Endodermal cell (in vitro differentiated cells): Measurements from ENCODE around the gene TEX261. TPM values are rescaled to one million over a fixed set of nuclear protein-coding genes. Genes with fewer than 3 reads are reported as not detected.

ENCODE experiments used
- DNase-seq: peaks from one replicate; pipeline ENCODE4 v3.0.0-alpha.2; 2017
- H3K27ac ChIP-seq: 2 replicates; pipeline ENCODE4 v1.5.1; 2013; ENCODE audit warnings: mild to moderate bottlenecking, low read depth, low read length, moderate library complexity
- H3K27me3 ChIP-seq: 2 replicates; pipeline ENCODE4 v1.6.1; 2013; ENCODE audit warnings: mild to moderate bottlenecking, low read length, moderate library complexity; ENCODE audit not compliant: insufficient read depth, control insufficient read depth, poor library complexity, severe bottlenecking
- H3K36me3 ChIP-seq: 2 replicates; pipeline ENCODE4 v1.7.0; 2013; ENCODE audit warnings: mild to moderate bottlenecking, low read length, moderate library complexity; ENCODE audit not compliant: control insufficient read depth, insufficient read depth
- H3K4me1 ChIP-seq: one replicate; pipeline ENCODE4 v1.7.0; 2013; ENCODE audit warnings: low read length; ENCODE audit not compliant: control insufficient read depth, insufficient read depth
- H3K4me3 ChIP-seq: 2 replicates; pipeline ENCODE4 v1.5.1; 2013; ENCODE audit warnings: mild to moderate bottlenecking, low read length, moderate library complexity
- H3K9ac ChIP-seq: 2 replicates; pipeline ENCODE4 v1.6.1; 2013; ENCODE audit warnings: mild to moderate bottlenecking, low read length, moderate library complexity; ENCODE audit not compliant: poor library complexity, severe bottlenecking; ENCODE audit errors: extremely low read depth
- H3K9me3 ChIP-seq: 2 replicates; pipeline ENCODE4 v1.6.1; 2013; ENCODE audit warnings: mild to moderate bottlenecking, low read length, moderate library complexity; ENCODE audit not compliant: control insufficient read depth
- H3K27ac Mint-ChIP-seq: 2 replicates; pipeline ENCODE4 v1.8.0; 2020; ENCODE audit warnings: mixed read lengths
- H3K27me3 Mint-ChIP-seq: 2 replicates; pipeline ENCODE4 v1.8.0; 2021; ENCODE audit warnings: mild to moderate bottlenecking, mixed read lengths; ENCODE audit not compliant: insufficient read depth
- H3K36me3 Mint-ChIP-seq: 2 replicates; pipeline ENCODE4 v1.8.0; 2020; ENCODE audit warnings: low read depth, mixed read lengths
- H3K4me1 Mint-ChIP-seq: 2 replicates; pipeline ENCODE4 v1.8.0; 2020; ENCODE audit warnings: mixed read lengths
- H3K4me3 Mint-ChIP-seq: 2 replicates; pipeline ENCODE4 v1.8.0; 2020; ENCODE audit warnings: mild to moderate bottlenecking, moderate library complexity, mixed read lengths
- H3K9me3 Mint-ChIP-seq: 2 replicates; pipeline ENCODE4 v1.8.0; 2020; ENCODE audit warnings: mild to moderate bottlenecking, mixed read lengths
- CTCF ChIP-seq: fragments of 200-600 bp; sonication (generic); conservative IDR thresholded peaks from 2 replicates; pipeline ENCODE4 v1.5.0; 2021; ENCODE audit warnings: antibody characterized with exemption, mild to moderate bottlenecking
- WGBS, 2 experiments: methylation state at CpG; one replicate each; pipeline versions ENCODE4 v1.1.5 to v1.1.7; 2013; ENCODE audit warnings: missing lambda C conversion rate in 2 of 2, mixed read lengths in 1 of 2; ENCODE audit not compliant: insufficient coverage in 1 of 2, insufficient read length in 1 of 2; 5-methylcytosine and 5-hydroxymethylcytosine counted together
- total RNA-seq, 2 donors: library from RNA; stranded (reverse); fragmentation: NEBNext Ultra II Directional in 1 of 2; extraction: Animal tissue kit (Norgen Biotek cat#: 25700) in 1 of 2; gene quantifications; 2 replicates in 1 of 2; 3 replicates in 1 of 2; pipeline ENCODE4 v1.2.1, GENCODE V29; 2021

The TEX261 gene
- total RNA-seq, 2 donors from 2014 or later: 13.3 to 19.9 TPM

- Mint-ChIP-seq H3K27ac (no peak overlapping the region), H3K4me1 (peaks cover 11% of the 10 kb centered on the region), H3K36me3 (no peaks in the 10 kb centered on the region), H3K4me3 (no peak overlapping the region), H3K27me3 (peaks cover 90% of the 10 kb centered on the region), H3K9me3 (no peaks in the 10 kb centered on the region)
- peaks cover 78% of the 10 kb centered on the region for H3K27me3 ChIP-seq
- H3K27ac ChIP-seq: no peak overlapping the region
- no peak for TF ChIP-seq CTCF
- no peaks in the 10 kb centered on the region for H3K9me3 ChIP-seq
- 88% methylated on average over 4 of the region's 4 CpGs for WGBS, 2 experiments
- peaks cover 6% of the 10 kb centered on the region for H3K4me1 ChIP-seq
- H3K9ac ChIP-seq: no peak overlapping the region
- H3K4me3 ChIP-seq: no peak overlapping the region
- H3K36me3 ChIP-seq: no peaks in the 10 kb centered on the region
- peak; percentile 35 for DNase-seq
Measured at GRCh38 chr2:70944111-70944690, 50.5 kb downstream of the TEX261 start.

GRCh38 chr2:70943205-70943871, 51.3 kb downstream of the TEX261 start:
- peaks cover 89% of the 10 kb centered on the region for H3K27me3 Mint-ChIP-seq
- peaks cover 17% of the 10 kb centered on the region for H3K4me1 Mint-ChIP-seq
- H3K4me3 Mint-ChIP-seq: no peak overlapping the region
- H3K27ac ChIP-seq: no peak overlapping the region
- no peaks in the 10 kb centered on the region for H3K9me3 Mint-ChIP-seq
- H3K9me3 ChIP-seq: no peaks in the 10 kb centered on the region
- TF ChIP-seq CTCF: no peak
- peaks cover 75% of the 10 kb centered on the region for H3K27me3 ChIP-seq
- H3K36me3 Mint-ChIP-seq: no peaks in the 10 kb centered on the region
- WGBS, 2 experiments: 39 to 61% methylated on average over 3 to 11 of the region's 11 CpGs
- peak; percentile 53 for DNase-seq
- no peaks in the 10 kb centered on the region for H3K36me3 ChIP-seq
- H3K4me3 ChIP-seq: no peak overlapping the region
- no peak overlapping the region for H3K27ac Mint-ChIP-seq
- no peak overlapping the region for H3K9ac ChIP-seq
- peaks cover 10% of the 10 kb centered on the region for H3K4me1 ChIP-seq

GRCh38 chr2:70942396-70943204, 52.1 kb downstream of the TEX261 start:
- H3K4me1 Mint-ChIP-seq: peaks cover 18% of the 10 kb centered on the region
- no peak overlapping the region for H3K27ac ChIP-seq
- H3K27me3 ChIP-seq: peaks cover 68% of the 10 kb centered on the region
- no peaks in the 10 kb centered on the region for H3K9me3 ChIP-seq
- no peak overlapping the region for H3K27ac Mint-ChIP-seq
- H3K36me3 ChIP-seq: no peaks in the 10 kb centered on the region
- 61 to 88% methylated on average over 3 to 5 of the region's 6 CpGs for WGBS, 2 experiments
- no peak overlapping the region for H3K4me3 ChIP-seq
- H3K9ac ChIP-seq: no peak overlapping the region
- TF ChIP-seq CTCF: no peak
- DNase-seq: peak; percentile 47
- H3K4me3 Mint-ChIP-seq: no peak overlapping the region
- no peaks in the 10 kb centered on the region for H3K9me3 Mint-ChIP-seq
- peaks cover 87% of the 10 kb centered on the region for H3K27me3 Mint-ChIP-seq
- peaks cover 10% of the 10 kb centered on the region for H3K4me1 ChIP-seq
- no peaks in the 10 kb centered on the region for H3K36me3 Mint-ChIP-seq
